Psoas muscle (tissue), 8 donors: ENCODE data around the gene SLC43A1. TPM values are rescaled to one million over a fixed set of nuclear protein-coding genes. Genes with fewer than 3 reads are reported as not detected.

ENCODE experiments used
- ATAC-seq, 4 donors: fragments of 200-7000 bp; cut with Tn5 transposase; one replicate each; pipeline ENCODE4 v1.9.1; 2020; ENCODE audit warnings: moderate library complexity in 3 of 4, mild to moderate bottlenecking in 2 of 4
- DNase-seq, 2 donors: peaks; one replicate each; pipeline ENCODE4 v3.0.0-alpha.2; 2020
- H3K27ac ChIP-seq: fragments of 200-600 bp; one replicate; pipeline ENCODE4 v1.8.0; 2022
- H3K27me3 ChIP-seq, 3 donors: fragments of 200-600 bp in 1 of 3; one replicate each; pipeline versions ENCODE4 v1.6.1 to v1.8.0; 2013 to 2022; ENCODE audit warnings: low read length in 2 of 3, mild to moderate bottlenecking in 2 of 3, moderate library complexity in 1 of 3; ENCODE audit not compliant: insufficient read depth in 3 of 3
- H3K36me3 ChIP-seq, 2 donors: fragments of 200-600 bp in 1 of 2; one replicate each; pipeline versions ENCODE4 v1.6.1 to v1.8.0; 2013 to 2022; ENCODE audit warnings: low read depth in 1 of 2, mild to moderate bottlenecking in 1 of 2, moderate library complexity in 1 of 2; ENCODE audit not compliant: insufficient read depth in 1 of 2
- H3K4me1 ChIP-seq: fragments of 200-600 bp; one replicate; pipeline ENCODE4 v1.8.0; 2022
- H3K4me3 ChIP-seq: fragments of 200-600 bp; one replicate; pipeline ENCODE4 v1.8.0; 2022; ENCODE audit warnings: mild to moderate bottlenecking
- H3K9me3 ChIP-seq: fragments of 200-600 bp; one replicate; pipeline ENCODE4 v1.8.0; 2022
- WGBS, 3 donors: extraction: QIAGEN DNeasy Blood & Tissue Kit; methylation state at CpG; one replicate each; pipeline versions ENCODE4 v1.1.6 to v1.1.7; 2013; 5-methylcytosine and 5-hydroxymethylcytosine counted together
- intact Hi-C, 2 donors: fragments of 100-400 bp; cut with DNase I; formaldehyde crosslinking; loops; one replicate each; pipeline versions ENCODE4 v1.11.0 to v1.14.2; 2022
- polyA plus RNA-seq, 3 donors: library from polyadenylated mRNA; stranded (reverse); fragments of 200-250 nt; gene quantifications; one replicate each; pipeline ENCODE4 v1.2.3, GENCODE V29; 2013
- total RNA-seq, 4 donors: library from RNA; stranded (reverse); fragmentation: NEBNext Ultra II Directional in 2 of 4; extraction: Animal tissue kit (Norgen Biotek cat#: 25700) in 2 of 4; gene quantifications; one replicate each; pipeline versions ENCODE4 v1.2.1 to v1.2.4, GENCODE V29; 2021 to 2023
- TF ChIP-seq, protein P1 (sequence below): fragments of 200-600 bp; IDR thresholded peaks from one replicate; pipeline ENCODE4 v1.8.0; 2022; ENCODE audit warnings: antibody characterized with exemption
- donor health status: healthy with polysubstance abuse.
- donor health status: DM: no; HTN: no; CAD: no; lungs with moderate emphysema.
- donor health status: Bipolar disorder and iron deficiency.
- donor health status: healthy.
- donor health status: DM: yes; HTN: yes; CAD: no.
- donor health status: DM: no; HTN: no; CAD: no.
- donor health status: DM: no; HTN: no; CAD: no.
- donor health status: DM: yes; HTN: yes; CAD: no.

Gene SLC43A1
- total and polyA plus RNA-seq, 7 donors, result 3.5 to 15.3 (median 7.5) TPM

DNA sequence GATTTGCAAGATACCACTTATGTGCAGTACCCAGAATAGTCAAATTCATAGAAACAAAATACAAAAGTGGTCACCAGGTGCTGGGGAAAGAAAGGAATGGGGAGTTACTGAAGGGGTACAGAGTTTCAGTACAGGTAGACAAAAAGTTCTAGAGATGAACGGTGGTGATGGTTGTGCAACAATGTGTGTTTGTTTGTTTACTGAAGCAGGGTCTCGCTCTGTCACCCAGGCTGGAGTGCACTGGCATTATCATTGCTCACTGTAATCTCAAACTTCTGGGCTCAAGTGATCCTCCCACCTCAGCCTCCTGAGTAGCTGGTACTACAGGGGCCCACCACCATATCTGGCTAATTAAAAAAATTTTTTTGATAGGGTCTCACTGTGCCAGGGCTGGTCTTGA is 39.9 kb upstream of the SLC43A1 start:
- Histone ChIP-seq H3K36me3 (peaks cover under 1 to 63% of the 10 kb centered on the region in 2 donors), H3K4me3 (no peak overlapping the region), H3K27me3 (no peaks in the 10 kb centered on the region), H3K9me3 (no peaks in the 10 kb centered on the region), H3K4me1 (no peaks in the 10 kb centered on the region), H3K27ac (no peak overlapping the region)
- ATAC-seq, result no peak
- TF ChIP-seq, protein P1, sequence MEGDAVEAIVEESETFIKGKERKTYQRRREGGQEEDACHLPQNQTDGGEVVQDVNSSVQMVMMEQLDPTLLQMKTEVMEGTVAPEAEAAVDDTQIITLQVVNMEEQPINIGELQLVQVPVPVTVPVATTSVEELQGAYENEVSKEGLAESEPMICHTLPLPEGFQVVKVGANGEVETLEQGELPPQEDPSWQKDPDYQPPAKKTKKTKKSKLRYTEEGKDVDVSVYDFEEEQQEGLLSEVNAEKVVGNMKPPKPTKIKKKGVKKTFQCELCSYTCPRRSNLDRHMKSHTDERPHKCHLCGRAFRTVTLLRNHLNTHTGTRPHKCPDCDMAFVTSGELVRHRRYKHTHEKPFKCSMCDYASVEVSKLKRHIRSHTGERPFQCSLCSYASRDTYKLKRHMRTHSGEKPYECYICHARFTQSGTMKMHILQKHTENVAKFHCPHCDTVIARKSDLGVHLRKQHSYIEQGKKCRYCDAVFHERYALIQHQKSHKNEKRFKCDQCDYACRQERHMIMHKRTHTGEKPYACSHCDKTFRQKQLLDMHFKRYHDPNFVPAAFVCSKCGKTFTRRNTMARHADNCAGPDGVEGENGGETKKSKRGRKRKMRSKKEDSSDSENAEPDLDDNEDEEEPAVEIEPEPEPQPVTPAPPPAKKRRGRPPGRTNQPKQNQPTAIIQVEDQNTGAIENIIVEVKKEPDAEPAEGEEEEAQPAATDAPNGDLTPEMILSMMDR, result no peak
- no peak for DNase-seq
- 90 to 100% (median 98%) methylated on average over 2 of the region's 2 CpGs for WGBS, 3 donors
- intact Hi-C loops, result no loop called here

DNA sequence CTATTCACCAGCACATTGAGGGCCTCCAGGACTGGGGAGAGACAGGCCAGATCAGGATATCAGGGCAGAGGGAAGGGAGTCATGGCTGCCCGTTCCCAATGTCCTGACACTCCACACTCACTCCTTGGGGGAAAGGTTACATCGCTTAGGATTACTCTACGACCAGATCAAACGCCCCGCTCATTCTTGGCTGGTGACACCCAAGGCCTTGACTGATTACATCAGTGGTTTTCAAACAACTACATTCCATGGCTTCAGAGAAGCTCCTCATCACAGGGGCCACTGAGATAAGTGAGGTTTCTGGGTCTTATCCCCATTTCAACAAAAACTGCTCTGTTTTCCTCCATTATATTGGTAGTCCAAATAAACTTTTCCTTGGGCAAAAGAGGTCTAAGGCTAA is 37.0 kb upstream of the SLC43A1 start:
- Histone ChIP-seq H3K9me3 (no peaks in the 10 kb centered on the region), H3K4me1 (no peaks in the 10 kb centered on the region), H3K27ac (no peak overlapping the region), H3K4me3 (no peak overlapping the region), H3K36me3 (peaks cover 2 to 57% of the 10 kb centered on the region in 2 donors), H3K27me3 (no peaks in the 10 kb centered on the region)
- intact Hi-C loops, result no loop called here
- DNase-seq (no peak), ATAC-seq (no peak)
- TF ChIP-seq, protein P1, result no peak
- WGBS, 3 donors, result 66 to 74% (median 69%) methylated on average over 5 of the region's 5 CpGs

DNA sequence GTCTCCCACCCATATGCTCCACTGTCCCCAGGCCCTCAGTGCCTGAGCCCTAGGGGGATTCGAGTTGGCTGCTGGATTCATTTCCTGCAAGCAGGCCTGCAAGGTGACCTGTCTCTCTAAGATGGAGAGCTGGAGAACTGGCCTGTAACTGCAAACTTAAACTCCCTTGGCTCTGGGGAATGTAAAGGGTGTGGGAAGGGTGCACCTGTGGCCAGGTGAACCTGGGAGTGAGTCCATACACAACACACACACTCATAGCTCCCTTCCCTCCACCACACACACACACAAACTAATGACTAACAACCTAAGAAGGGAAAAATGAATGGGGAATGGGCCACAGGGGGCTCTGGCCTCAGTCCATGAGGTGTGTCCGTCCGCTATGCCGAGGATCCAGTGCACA is 36.4 kb upstream of the SLC43A1 start:
- TF ChIP-seq, protein P1, result no peak
- H3K4me3 ChIP-seq, result no peak overlapping the region
- H3K36me3 ChIP-seq, result peaks cover 2 to 53% of the 10 kb centered on the region in 2 donors
- H3K27me3 ChIP-seq, result no peaks in the 10 kb centered on the region
- H3K9me3 ChIP-seq, result no peaks in the 10 kb centered on the region
- DNase-seq, result no peak
- H3K4me1 ChIP-seq, result no peaks in the 10 kb centered on the region
- intact Hi-C loops, result no loop called here
- ATAC-seq, result no peak
- 86 to 94% (median 91%) methylated on average over 4 of the region's 4 CpGs for whole genome bisulfite sequencing, 3 donors
- H3K27ac ChIP-seq, result no peak overlapping the region

DNA sequence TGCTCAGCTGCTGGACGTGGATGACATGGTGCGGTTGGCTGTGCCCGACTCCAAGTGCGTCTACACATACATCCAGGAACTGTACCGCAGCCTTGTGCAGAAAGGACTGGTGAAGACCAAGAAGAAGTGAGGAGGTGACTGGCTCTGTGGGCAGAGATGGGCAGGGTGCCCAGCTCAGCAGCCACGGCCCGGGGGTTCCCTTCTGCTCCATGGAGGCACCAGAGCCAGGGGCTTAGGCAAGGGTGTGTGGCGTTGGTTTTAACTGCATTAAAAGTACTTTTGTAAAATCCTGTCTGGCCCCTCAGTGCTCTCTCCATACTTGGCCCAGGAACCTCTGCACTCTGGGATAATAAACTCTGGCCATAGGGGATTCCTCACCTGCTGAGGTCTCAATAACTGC is 34.5 kb upstream of the SLC43A1 start:
- WGBS, 3 donors, result 75 to 88% (median 82%) methylated on average over 8 of the region's 8 CpGs
- no peaks in the 10 kb centered on the region for H3K9me3 ChIP-seq
- no peaks in the 10 kb centered on the region for H3K4me1 ChIP-seq
- no peak for ATAC-seq
- DNase-seq, result no peak
- H3K4me3 ChIP-seq, result no peak overlapping the region
- H3K36me3 ChIP-seq, result peaks cover 2 to 48% of the 10 kb centered on the region in 2 donors
- no peaks in the 10 kb centered on the region for H3K27me3 ChIP-seq
- intact Hi-C loops, result no loop called here
- TF ChIP-seq, protein P1, result no peak
- no peak overlapping the region for H3K27ac ChIP-seq

DNA sequence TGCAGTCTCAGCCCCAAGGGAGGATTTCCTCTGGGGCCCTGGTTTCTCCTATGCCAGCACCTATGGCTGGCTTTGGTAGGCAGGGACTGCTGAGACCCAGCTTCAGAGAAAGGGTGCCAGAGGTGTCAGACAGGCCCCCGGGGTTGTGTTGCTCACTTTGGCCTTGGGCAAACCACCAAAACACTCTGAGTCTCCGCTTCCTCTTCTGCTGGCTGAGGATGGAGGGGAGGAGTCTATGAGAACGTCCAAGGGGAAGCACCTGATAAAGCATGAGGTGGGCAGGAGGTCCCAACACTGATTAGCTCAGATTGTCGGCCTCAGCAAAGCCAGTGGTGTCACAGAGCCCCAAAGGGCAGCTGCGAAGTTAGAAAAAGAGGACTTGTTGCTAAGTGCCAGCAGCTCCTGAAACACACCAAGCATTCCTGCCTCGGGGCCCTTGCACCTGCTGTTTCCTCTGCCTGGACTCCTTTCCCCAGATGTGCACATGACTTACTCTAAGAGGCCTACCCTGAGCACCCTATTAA is 32.4 kb upstream of the SLC43A1 start:
- H3K9me3 ChIP-seq, result no peaks in the 10 kb centered on the region
- no peaks in the 10 kb centered on the region for H3K27me3 ChIP-seq
- 21 to 34% (median 31%) methylated on average over 6 of the region's 6 CpGs for WGBS, 3 donors
- no peak overlapping the region for H3K4me3 ChIP-seq
- intact Hi-C loops, result no loop called here
- TF ChIP-seq, protein P1, result no peak
- H3K27ac ChIP-seq, result no peak overlapping the region
- DNase-seq (no peak), ATAC-seq (no peak)
- H3K4me1 ChIP-seq, result no peaks in the 10 kb centered on the region
- peaks cover 2 to 31% of the 10 kb centered on the region in 2 donors for H3K36me3 ChIP-seq
